ENCODE results near the gene AMIGO2.

GRCh38 chr12:47039756-47040155, 40.0 kb downstream of the AMIGO2 start:
- no peak for TF ChIP-seq CTCF (IDR thresholded peaks at IDR 0.05)
- no peak for TF ChIP-seq ZNF416 (CRISPR knock-in tag; IDR thresholded peaks at IDR 0.05)
- TF ChIP-seq CREM (CRISPR knock-in tag; IDR thresholded peaks at IDR 0.05) = no peak
- TF ChIP-seq TCF7 (CRISPR knock-in tag; IDR thresholded peaks at IDR 0.05; ENCODE audit: low read depth) = no peak
- TF ChIP-seq ATF6 (CRISPR knock-in tag; IDR thresholded peaks at IDR 0.05) = no peak
- TF ChIP-seq ATF3 (CRISPR knock-in tag; conservative IDR thresholded peaks at IDR 0.05) = no peak
- no peak for TF ChIP-seq IRF1 (CRISPR knock-in tag; IDR thresholded peaks at IDR 0.05)
- no peak for TF ChIP-seq HMGXB4 (CRISPR knock-in tag; IDR thresholded peaks at IDR 0.05)
- TF ChIP-seq MAX (CRISPR knock-in tag; IDR thresholded peaks at IDR 0.05) = no peak
- no peak for TF ChIP-seq SP1 (CRISPR knock-in tag; conservative IDR thresholded peaks at IDR 0.05)
- no peak for TF ChIP-seq ZNF396 (CRISPR knock-in tag; IDR thresholded peaks at IDR 0.05; ENCODE audit: borderline replicate concordance)
